DMS 273 (cell line): Measurements from ENCODE around the gene NBPF9.
"Not testable (repeated sequence)": the region's sequence is repeated elsewhere in the genome, so short reads cannot be mapped to it uniquely, and the experiment has no call there.

Experiments
- DNase-seq: peaks from one replicate; lab custom pipeline; 2025; ENCODE audit not compliant: unreplicated experiment; lab: John Stamatoyannopoulos, UW

Gene NBPF9

GRCh38 chr1:149016626-149017025 lies 86.7 kb downstream of the NBPF9 start:
- DNase-seq = not testable (repeated sequence)

- DNase-seq = not testable (repeated sequence)
Measured at GRCh38 chr1:149015522-149015921, 87.8 kb downstream of the NBPF9 start.

DNA sequence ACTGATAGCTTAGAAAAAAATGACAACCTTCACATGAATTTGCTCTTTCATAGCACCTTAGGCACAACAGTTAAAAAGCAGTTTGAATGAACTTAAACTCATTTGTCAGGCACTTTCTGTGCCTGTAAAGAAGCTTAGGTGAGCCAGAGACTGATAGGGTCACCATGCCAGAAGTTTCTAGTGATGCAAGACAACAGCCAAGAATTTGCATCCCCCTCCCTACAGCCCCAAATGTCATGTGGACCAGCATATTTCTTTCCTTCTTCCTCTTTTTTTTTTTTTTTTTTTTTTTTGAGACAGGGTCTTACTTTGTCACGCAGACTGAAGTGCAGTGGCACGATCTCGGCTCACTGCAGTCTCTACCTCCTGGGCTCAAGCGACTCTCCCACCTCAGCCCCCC lies 89.8 kb downstream of the NBPF9 start:
- not testable (repeated sequence) for DNase-seq

DNA sequence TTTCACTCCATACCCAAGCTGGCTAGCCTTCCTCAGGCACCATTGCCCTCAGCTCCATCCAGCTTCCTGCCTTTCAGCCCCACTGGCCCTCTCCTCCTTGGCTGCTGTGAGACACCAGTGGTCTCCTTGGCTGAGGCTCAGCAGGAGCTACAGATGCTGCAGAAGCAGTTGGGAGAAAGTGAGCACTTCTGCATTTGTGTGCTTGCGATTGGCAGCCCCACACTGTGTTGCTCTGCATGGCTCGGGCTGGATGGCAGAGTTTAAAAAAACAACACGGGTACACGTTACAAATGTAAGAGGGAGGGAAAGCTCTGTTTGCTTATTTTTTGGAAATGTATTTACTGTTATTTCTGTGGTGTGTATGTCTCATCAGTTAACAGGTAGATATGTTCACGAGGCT lies 90.8 kb downstream of the NBPF9 start:
- not testable (repeated sequence) for DNase-seq

GRCh38 chr1:149009761-149010160 lies 93.6 kb downstream of the NBPF9 start:
- DNase-seq = not testable (repeated sequence)

- DNase-seq = not testable (repeated sequence)
Measured at GRCh38 chr1:149008769-149009168, 94.6 kb downstream of the NBPF9 start.

DNA sequence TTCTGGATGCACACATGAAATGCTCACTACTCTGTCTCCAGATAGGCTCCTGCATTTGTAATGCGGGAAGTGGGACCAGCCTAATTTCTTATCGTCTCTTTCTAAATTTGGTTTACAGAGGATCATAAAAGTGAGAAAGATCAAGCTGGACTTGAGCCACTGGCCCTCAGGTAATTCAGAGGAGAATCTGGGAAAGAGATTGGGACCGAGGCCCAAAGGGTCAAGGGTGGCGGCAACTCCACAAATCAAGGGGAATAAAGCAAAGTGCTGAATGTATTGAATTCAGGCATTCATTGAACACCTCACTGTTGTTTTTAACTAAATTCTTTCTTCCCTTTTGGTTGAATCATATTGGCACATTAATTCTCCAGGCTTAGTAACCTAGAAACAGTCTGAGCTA lies 95.0 kb downstream of the NBPF9 start:
- DNase-seq = not testable (repeated sequence)
